AG10803 (cell line): ENCODE measurements around the gene USF2.

Experiments
- DNase-seq: peaks from one replicate; pipeline ENCODE4 v3.0.0; 2010; ENCODE audit warnings: low read depth
- H3K4me3 ChIP-seq: 2 replicates; pipeline ENCODE4 v1.5.1; 2011; ENCODE audit warnings: mild to moderate bottlenecking, low read length, control low read depth
- CTCF ChIP-seq: conservative IDR thresholded peaks from 2 replicates; pipeline ENCODE4 v1.5.1; 2011; ENCODE audit warnings: mild to moderate bottlenecking, low read length, control low read depth, inconsistent platforms

Gene USF2

GRCh38 chr19:35290381-35291127 lies 21.8 kb downstream of the USF2 start:
- DNase-seq, result no peak
- no peak for TF ChIP-seq CTCF
- H3K4me3 ChIP-seq, result no peak overlapping the region

- no peak for TF ChIP-seq CTCF
- DNase-seq, result no peak
- no peak overlapping the region for H3K4me3 ChIP-seq
These were observed 22.5 kb downstream of the USF2 start for GRCh38 chr19:35291259-35291658.

GRCh38 chr19:35291916-35292315 lies 23.2 kb downstream of the USF2 start, which contains the start of gene MAG:
Gene MAG (plus strand): TSS chr19:35292161. CDS start chr19:35295409, 3,248 bp downstream.
- TF ChIP-seq CTCF, result no peak
- H3K4me3 ChIP-seq, result no peak within 1 kb of the TSS
- no peak for DNase-seq

- no peak overlapping the region for H3K4me3 ChIP-seq
- no peak for DNase-seq
- TF ChIP-seq CTCF, result no peak
These were observed 23.9 kb downstream of the USF2 start for GRCh38 chr19:35292421-35293362.

- DNase-seq, result no peak
- no peak for TF ChIP-seq CTCF
- H3K4me3 ChIP-seq, result no peak overlapping the region
These were observed 24.6 kb downstream of the USF2 start for GRCh38 chr19:35293363-35293739.

GRCh38 chr19:35293808-35294207 lies 25.0 kb downstream of the USF2 start:
- DNase-seq, result no peak
- TF ChIP-seq CTCF, result no peak
- H3K4me3 ChIP-seq, result no peak overlapping the region

GRCh38 chr19:35294328-35294727 lies 25.6 kb downstream of the USF2 start:
- H3K4me3 ChIP-seq, result no peak overlapping the region
- no peak for DNase-seq
- no peak for TF ChIP-seq CTCF
